ENCODE data around the gene CCDC28B. TPM values are rescaled to one million over a fixed set of nuclear protein-coding genes. Genes with fewer than 3 reads are reported as not detected.

CCDC28B gene
- total RNA-seq, 1 experiment from 2014 or later = 10.8 TPM

- peaks cover 49% of the 10 kb centered on the region for H3K4me1 ChIP-seq (ENCODE audit: control insufficient read depth, insufficient read depth, low read length)
- H3K27ac ChIP-seq (ENCODE audit: low read length) = no peak overlapping the region
- H3K9me3 ChIP-seq (ENCODE audit: control insufficient read depth, insufficient read depth, low read depth, low read length) = no peaks in the 10 kb centered on the region
- H3K4me3 ChIP-seq (ENCODE audit: low read depth in 2 of 2, low read length in 2 of 2) = no peak overlapping the region
- peak; percentile 3; the same call in 1 of the 2 replicates for ATAC-seq
- ChIA-PET POLR2A (interaction anchor here (0.5 to 0.6 kb wide), 2 partner anchors 52 to 614 kb away, joined by 11 to 14 read pairs; no protein-coding TSS in a partner anchor), CTCF (no interaction called here)
- no peak for TF ChIP-seq CTCF (IDR thresholded peaks at IDR 0.05)
- TF ChIP-seq SIN3A (IDR thresholded peaks at IDR 0.05; ENCODE audit: borderline replicate concordance, insufficient read depth, low read depth, low read length) = no peak
- no peak for TF ChIP-seq REST (IDR thresholded peaks at IDR 0.05; ENCODE audit: insufficient read depth in 1 of 2, low read depth in 2 of 2, low read length in 1 of 2)
- no peak for TF ChIP-seq TCF7L2 (IDR thresholded peaks at IDR 0.05; ENCODE audit: low read depth, low read length)
- peak; percentile 69 for TF ChIP-seq POLR2AphosphoS5 (IDR thresholded peaks at IDR 0.05; ENCODE audit: low read depth, low read length)
- intact Hi-C loops (cut with micrococcal nuclease; ENCODE audit: unreplicated experiment) (no loop called here), in situ Hi-C loops (cut with HindIII; ENCODE audit: low pct_unique_long_range_greater_than_20kb, low sequenced_read_pairs) (no loop called here)
- DNase-seq (ENCODE audit: low read depth, low spot score) = no peak
- H3K27me3 ChIP-seq (ENCODE audit: control insufficient read depth, insufficient read depth, low read length) = no peaks in the 10 kb centered on the region
- peaks cover 11% of the 10 kb centered on the region; the same call in 1 of the 2 replicates for H3K36me3 ChIP-seq (ENCODE audit: control insufficient read depth, insufficient read depth, low read length)
- BruUV-seq (replicated peaks) = no TSS peak
Observed at GRCh38 chr1:32198237-32199042, 2.0 kb upstream of the CCDC28B start.

- no TSS peak for BruUV-seq (replicated peaks)
- Histone ChIP-seq H3K27ac (ENCODE audit: low read length) (peak overlapping the region; percentile 81), H3K4me3 (ENCODE audit: low read depth in 2 of 2, low read length in 2 of 2) (no peak overlapping the region), H3K27me3 (ENCODE audit: control insufficient read depth, insufficient read depth, low read length) (no peaks in the 10 kb centered on the region), H3K36me3 (ENCODE audit: control insufficient read depth, insufficient read depth, low read length) (peaks cover 11% of the 10 kb centered on the region; the same call in 1 of the 2 replicates), H3K4me1 (ENCODE audit: control insufficient read depth, insufficient read depth, low read length) (peaks cover 51% of the 10 kb centered on the region), H3K9me3 (ENCODE audit: control insufficient read depth, insufficient read depth, low read depth, low read length) (no peaks in the 10 kb centered on the region)
- TF ChIP-seq REST (IDR thresholded peaks at IDR 0.05; ENCODE audit: insufficient read depth in 1 of 2, low read depth in 2 of 2, low read length in 1 of 2) (no peak), SIN3A (IDR thresholded peaks at IDR 0.05; ENCODE audit: borderline replicate concordance, insufficient read depth, low read depth, low read length) (no peak), CTCF (IDR thresholded peaks at IDR 0.05) (no peak), TCF7L2 (IDR thresholded peaks at IDR 0.05; ENCODE audit: low read depth, low read length) (no peak), POLR2AphosphoS5 (IDR thresholded peaks at IDR 0.05; ENCODE audit: low read depth, low read length) (0 out of 2 replicates have a peak, but pooled peaks have one; percentile 55)
- CTCF ChIA-PET = no interaction called here
- no peak for DNase-seq (ENCODE audit: low read depth, low spot score)
- peak; percentile 8; the same call in 1 of the 2 replicates for ATAC-seq
- in situ Hi-C loops (cut with HindIII; ENCODE audit: low pct_unique_long_range_greater_than_20kb, low sequenced_read_pairs) = no loop called here
- POLR2A ChIA-PET = interaction anchor here (0.5 kb wide), 1 partner anchor 615 kb away, joined by 11 read pairs; no protein-coding TSS in a partner anchor
- intact Hi-C loops (cut with micrococcal nuclease; ENCODE audit: unreplicated experiment) = no loop called here
Observed at GRCh38 chr1:32199043-32199716, 1.2 kb upstream of the CCDC28B start.
